B cell (primary cell): Measurements from ENCODE around the gene GRK5.

Source experiments
- EZH2 ChIP-seq: IDR thresholded peaks from 2 replicates; pipeline ENCODE4 v1.6.1; 2012; ENCODE audit warnings: borderline replicate concordance, low read depth, mild to moderate bottlenecking, moderate library complexity, low read length; ENCODE audit not compliant: insufficient read depth, poor library complexity, severe bottlenecking
- TF ChIP-seq, protein P1 (sequence below): fragments of 200-600 bp; IDR thresholded peaks from one replicate; pipeline ENCODE4 v1.8.0; 2022; ENCODE audit warnings: antibody characterized with exemption, mild to moderate bottlenecking

DNA sequence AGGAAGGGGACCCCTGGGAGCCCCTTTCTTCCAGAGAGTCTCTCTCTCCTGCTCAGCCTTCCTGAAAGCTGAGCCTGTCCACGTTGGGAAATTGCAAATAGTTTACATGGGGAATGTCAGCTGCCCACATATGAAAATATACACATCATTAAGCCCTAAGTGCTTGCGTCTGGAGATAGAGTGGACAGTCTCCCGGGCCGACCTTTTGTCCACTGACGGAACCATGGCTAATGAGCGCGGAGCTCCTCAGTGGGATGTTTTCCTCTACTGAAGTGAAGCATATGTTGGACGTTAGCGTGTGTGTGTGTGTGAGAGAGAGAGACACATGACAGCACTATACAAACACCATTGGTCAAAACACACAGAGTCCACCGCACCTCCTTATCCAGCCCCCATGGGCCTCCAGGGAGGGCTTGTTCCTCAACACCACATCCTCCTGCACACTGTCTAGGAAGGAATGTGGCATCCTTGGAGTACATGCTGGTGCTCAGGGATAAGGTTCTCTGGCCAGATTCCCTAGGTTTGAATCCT, 206.8 kb downstream of the GRK5 start:
- TF ChIP-seq, protein P1, sequence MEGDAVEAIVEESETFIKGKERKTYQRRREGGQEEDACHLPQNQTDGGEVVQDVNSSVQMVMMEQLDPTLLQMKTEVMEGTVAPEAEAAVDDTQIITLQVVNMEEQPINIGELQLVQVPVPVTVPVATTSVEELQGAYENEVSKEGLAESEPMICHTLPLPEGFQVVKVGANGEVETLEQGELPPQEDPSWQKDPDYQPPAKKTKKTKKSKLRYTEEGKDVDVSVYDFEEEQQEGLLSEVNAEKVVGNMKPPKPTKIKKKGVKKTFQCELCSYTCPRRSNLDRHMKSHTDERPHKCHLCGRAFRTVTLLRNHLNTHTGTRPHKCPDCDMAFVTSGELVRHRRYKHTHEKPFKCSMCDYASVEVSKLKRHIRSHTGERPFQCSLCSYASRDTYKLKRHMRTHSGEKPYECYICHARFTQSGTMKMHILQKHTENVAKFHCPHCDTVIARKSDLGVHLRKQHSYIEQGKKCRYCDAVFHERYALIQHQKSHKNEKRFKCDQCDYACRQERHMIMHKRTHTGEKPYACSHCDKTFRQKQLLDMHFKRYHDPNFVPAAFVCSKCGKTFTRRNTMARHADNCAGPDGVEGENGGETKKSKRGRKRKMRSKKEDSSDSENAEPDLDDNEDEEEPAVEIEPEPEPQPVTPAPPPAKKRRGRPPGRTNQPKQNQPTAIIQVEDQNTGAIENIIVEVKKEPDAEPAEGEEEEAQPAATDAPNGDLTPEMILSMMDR = no peak
- TF ChIP-seq EZH2 = no peak
